GM21717 (cell line): ENCODE data around the gene GPR62.

Experiments
- ATAC-seq: cut with Tn5 transposase; IDR thresholded peaks from one replicate; pipeline ENCODE4 v1.9.1; 2021; ENCODE audit warnings: mild to moderate bottlenecking, moderate library complexity; ENCODE audit not compliant: unreplicated experiment

The GPR62 gene

GRCh38 chr3:51954105-51954504, 1.1 kb upstream of the GPR62 start:
- ATAC-seq: no peak

- no peak for ATAC-seq
Measured at GRCh38 chr3:51954713-51955112, 468 bp upstream of the GPR62 start.

- ATAC-seq: no peak
Measured at GRCh38 chr3:51955893-51956770, 951 bp downstream of the GPR62 start.

- no peak for ATAC-seq
Measured at GRCh38 chr3:51957520-51958205, 2.5 kb downstream of the GPR62 start.

GRCh38 chr3:51958603-51959521, 3.7 kb downstream of the GPR62 start:
- no peak for ATAC-seq

GRCh38 chr3:51959651-51960050, 4.5 kb downstream of the GPR62 start:
- ATAC-seq: no peak

- ATAC-seq: no peak
Measured at GRCh38 chr3:51960386-51960785, 5.2 kb downstream of the GPR62 start.

- no peak for ATAC-seq
Measured at GRCh38 chr3:51961011-51961410, 5.8 kb downstream of the GPR62 start.

GRCh38 chr3:51961602-51962569, 6.7 kb downstream of the GPR62 start:
- ATAC-seq: no peak

- ATAC-seq: no peak
Measured at GRCh38 chr3:51962854-51963530, 7.8 kb downstream of the GPR62 start.

GRCh38 chr3:51963951-51964451, 8.8 kb downstream of the GPR62 start:
- no peak for ATAC-seq

- ATAC-seq: no peak
Measured at GRCh38 chr3:51964521-51964920, 9.3 kb downstream of the GPR62 start.

- ATAC-seq: no peak
Measured at GRCh38 chr3:51966016-51966415, 10.8 kb downstream of the GPR62 start.

- ATAC-seq: no peak
Measured at GRCh38 chr3:51966486-51966885, 11.3 kb downstream of the GPR62 start.

- ATAC-seq: no peak
Measured at GRCh38 chr3:51966922-51967383, 11.8 kb downstream of the GPR62 start.

GRCh38 chr3:51967384-51968169, 12.4 kb downstream of the GPR62 start, which contains the start of gene PCBP4:
Gene PCBP4, minus strand, starts transcription at chr3:51967454. Its CDS starts 6,214 bp downstream, at chr3:51961240.
- no peak for ATAC-seq

- no peak for ATAC-seq
Measured at GRCh38 chr3:51968170-51968775, 13.1 kb downstream of the GPR62 start.
